ENCODE results near the gene LCN2. TPM values are rescaled to one million over a fixed set of nuclear protein-coding genes. Genes with fewer than 3 reads are reported as not detected.
A peak's percentile ranks its signal among the peaks of the same experiment; 100 is the strongest.

Gene LCN2
- total RNA-seq, 1 donor from 2014 or later, result not detected

DNA sequence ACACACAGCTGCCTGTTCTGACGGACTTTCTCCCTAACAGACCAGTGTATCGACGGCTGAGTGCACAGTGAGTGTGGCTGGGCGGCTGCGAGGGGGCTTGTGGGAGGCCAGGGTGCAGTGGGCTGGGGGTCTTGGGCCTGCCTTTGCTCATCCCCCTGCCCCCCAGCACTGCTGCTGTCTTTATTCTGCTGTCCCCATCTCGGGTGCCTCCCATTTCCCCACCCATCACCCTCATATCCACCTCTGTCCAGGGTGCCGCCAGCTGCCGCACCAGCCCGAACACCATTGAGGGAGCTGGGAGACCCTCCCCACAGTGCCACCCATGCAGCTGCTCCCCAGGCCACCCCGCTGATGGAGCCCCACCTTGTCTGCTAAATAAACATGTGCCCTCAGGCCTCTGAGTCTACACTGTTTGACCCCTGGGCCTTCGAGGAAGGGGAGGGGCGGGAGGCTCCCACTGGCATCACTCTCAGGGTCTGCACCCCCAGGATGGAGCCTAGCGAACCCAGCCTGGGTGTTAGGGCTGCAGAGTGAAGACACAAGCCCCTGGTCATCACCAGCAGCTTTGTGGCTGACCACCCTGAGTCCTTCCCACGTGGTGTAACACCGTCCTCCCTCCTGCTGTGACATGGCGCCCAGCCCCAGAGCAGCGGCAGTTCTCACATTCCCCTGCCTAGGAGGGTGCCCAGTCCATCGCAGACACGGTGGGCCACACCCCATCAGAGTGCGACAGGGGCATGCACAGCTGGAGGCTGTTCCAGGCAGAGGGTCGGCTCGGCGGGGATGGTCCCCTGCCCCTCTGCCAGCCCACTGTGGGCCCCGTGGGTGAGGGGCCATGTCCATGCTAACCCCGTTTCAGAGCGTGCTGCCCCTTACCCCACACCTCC is 4.0 kb downstream of the LCN2 start:
- Histone ChIP-seq H3K27ac (no peak overlapping the region), H3K9me3 (no peaks in the 10 kb centered on the region)
- TF ChIP-seq, protein P1, sequence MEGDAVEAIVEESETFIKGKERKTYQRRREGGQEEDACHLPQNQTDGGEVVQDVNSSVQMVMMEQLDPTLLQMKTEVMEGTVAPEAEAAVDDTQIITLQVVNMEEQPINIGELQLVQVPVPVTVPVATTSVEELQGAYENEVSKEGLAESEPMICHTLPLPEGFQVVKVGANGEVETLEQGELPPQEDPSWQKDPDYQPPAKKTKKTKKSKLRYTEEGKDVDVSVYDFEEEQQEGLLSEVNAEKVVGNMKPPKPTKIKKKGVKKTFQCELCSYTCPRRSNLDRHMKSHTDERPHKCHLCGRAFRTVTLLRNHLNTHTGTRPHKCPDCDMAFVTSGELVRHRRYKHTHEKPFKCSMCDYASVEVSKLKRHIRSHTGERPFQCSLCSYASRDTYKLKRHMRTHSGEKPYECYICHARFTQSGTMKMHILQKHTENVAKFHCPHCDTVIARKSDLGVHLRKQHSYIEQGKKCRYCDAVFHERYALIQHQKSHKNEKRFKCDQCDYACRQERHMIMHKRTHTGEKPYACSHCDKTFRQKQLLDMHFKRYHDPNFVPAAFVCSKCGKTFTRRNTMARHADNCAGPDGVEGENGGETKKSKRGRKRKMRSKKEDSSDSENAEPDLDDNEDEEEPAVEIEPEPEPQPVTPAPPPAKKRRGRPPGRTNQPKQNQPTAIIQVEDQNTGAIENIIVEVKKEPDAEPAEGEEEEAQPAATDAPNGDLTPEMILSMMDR (IDR thresholded peaks at IDR 0.05), result no peak

DNA sequence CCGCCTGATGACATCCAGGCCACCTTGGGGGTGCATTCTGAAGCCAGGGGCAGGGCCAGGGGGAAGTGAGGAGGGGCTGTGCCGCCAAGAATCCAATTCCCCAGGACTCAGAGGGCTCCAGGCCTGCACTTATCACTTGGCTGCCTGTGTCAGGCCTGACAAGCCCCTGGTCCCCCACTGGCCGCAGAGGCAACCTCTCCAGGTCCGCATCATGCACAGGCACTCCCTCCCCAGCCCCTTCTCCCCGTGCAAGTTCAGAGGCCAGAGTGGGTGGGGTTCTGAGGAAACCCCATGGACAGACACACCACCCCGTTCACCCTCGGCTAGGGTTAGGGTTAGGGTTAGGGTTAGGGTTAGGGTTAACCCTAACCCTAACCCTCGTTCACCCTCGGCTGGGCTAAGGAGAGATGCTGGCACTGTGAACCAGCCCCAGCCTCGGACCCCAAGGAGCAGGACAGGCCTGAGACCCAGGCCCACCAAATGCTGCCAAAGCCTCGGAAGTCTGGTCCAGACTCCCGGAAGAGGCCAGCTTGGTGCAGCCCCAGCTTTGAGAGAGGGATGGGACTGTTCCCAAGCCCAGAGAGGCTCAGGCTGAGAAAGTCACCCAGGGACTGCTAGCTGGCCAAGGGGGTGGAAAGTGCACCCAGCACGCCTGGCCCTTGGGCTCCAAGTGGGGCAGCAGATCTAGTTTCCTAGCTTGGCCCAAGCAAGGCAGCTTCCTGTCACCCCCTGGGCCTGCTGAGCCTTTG is 4.9 kb downstream of the LCN2 start:
- H3K4me1 ChIP-seq, result no peaks in the 10 kb centered on the region
- no peaks in the 10 kb centered on the region for H3K36me3 ChIP-seq
- TF ChIP-seq, protein P1 (IDR thresholded peaks at IDR 0.05), result no peak
- H3K27me3 ChIP-seq, result no peaks in the 10 kb centered on the region
- intact Hi-C loops (cut with DNase I), result no loop called here
- no peaks in the 10 kb centered on the region for H3K9me3 ChIP-seq
- no peak overlapping the region for H3K4me3 ChIP-seq
- no peak overlapping the region for H3K27ac ChIP-seq
- no peak for DNase-seq (ENCODE audit: low spot score in 2 of 2)

More for the DNA sequence above, 4.0 kb downstream of the LCN2 start:
- H3K36me3 ChIP-seq, result no peaks in the 10 kb centered on the region
- intact Hi-C loops (cut with DNase I), result no loop called here
- H3K4me1 ChIP-seq, result no peaks in the 10 kb centered on the region
- no peak for DNase-seq (ENCODE audit: low spot score in 2 of 2)
- no peaks in the 10 kb centered on the region for H3K27me3 ChIP-seq
- H3K4me3 ChIP-seq, result no peak overlapping the region

DNA sequence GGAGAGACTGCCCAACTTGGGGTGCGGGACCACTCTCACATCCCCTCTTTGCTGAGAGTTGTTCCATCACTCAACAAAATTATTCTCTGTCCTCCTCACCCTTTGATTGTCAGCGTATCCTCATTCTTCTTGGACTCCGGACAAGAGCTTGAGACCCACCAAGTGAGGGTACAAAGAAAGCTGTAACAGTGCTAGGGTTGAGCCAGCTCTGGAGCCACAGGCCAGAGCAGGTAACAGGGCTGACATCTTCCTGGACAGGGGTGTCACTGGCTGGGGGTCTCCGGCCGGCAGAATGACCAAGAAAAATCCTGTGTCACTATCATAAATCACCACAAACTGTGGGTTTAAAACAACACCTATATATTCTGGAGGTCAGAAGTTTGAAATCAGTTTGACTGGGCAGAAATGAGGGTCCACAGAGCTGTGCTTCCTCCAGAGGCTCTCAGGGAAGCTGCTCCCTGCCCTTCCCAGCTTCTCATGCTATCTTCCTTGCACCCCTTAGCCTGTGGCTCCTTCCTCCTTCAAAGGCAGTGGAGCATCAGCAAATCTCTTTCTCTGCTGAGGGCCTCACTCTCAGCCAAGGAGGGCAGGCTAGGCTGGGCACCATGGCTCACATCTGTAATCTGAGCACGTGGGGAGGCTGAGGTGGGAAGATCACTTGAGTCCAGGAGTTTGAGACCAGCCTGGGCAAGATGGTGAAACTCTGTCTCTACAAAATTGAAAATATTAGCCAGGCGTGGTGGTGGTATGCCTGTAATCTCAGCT is 6.7 kb downstream of the LCN2 start:
- H3K27ac ChIP-seq, result no peak overlapping the region
- H3K9me3 ChIP-seq, result no peaks in the 10 kb centered on the region
- no peak for DNase-seq (ENCODE audit: low spot score in 2 of 2)
- H3K36me3 ChIP-seq, result no peaks in the 10 kb centered on the region
- peaks cover 0 to 4% of the 10 kb centered on the region in 2 donors for H3K4me1 ChIP-seq
- intact Hi-C loops (cut with DNase I), result no loop called here
- TF ChIP-seq, protein P1 (IDR thresholded peaks at IDR 0.05), result no peak
- no peaks in the 10 kb centered on the region for H3K27me3 ChIP-seq
- H3K4me3 ChIP-seq, result no peak overlapping the region

DNA sequence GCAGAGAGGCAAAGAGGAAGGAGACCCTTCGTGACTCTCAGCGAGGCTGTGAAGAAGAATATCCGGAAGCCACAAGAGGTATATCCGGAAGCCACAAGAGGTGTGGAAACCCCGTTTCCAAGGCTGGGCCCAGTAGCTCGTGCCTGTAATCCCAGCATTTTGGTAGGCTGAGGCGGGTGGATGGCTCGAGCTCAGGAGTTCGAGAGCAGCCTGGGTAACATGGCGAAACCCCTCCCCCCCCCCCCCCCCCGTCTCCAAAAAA is 10.2 kb downstream of the LCN2 start:
- peaks cover 0 to 18% of the 10 kb centered on the region in 2 donors for H3K4me1 ChIP-seq
- TF ChIP-seq, protein P1 (IDR thresholded peaks at IDR 0.05), result no peak

DNA sequence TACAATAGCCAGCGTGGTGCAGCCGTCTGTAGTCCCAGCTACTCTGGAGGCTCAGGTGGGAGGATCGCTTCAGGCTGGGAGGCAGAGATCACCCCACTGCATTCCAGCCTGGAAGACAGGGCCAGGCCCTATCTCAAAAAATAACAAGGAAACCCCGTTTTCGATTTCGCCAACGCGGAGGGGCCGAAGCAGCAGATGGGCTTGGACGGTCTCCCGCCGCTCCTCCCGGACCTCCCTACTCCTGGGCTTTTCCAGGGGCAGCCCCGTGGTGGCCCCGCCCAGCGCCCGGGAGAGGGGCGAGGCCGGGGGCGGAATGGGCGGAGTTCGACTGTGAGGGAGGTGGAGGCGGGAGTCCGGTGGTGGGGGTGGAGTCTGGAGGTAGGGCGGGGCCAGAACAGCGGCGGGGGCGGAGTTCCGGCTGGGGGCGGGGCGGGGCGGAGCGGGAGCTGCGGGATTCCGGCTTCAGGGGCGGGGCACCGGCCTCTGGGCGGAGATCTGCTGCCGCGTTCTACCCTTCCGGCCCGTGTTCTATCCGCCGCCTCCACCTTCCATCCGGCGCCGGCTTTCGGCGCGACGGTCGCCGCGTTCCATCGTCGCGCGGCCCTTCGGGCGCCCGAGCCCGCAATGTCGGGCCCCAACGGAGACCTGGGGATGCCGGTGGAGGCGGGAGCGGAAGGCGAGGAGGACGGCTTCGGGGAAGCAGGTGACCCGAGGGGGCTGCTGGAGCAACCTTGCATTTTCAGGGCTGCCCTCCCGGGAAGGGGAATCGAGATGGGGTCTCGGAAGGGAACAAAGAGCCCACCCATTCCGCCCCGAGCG is 10.7 kb downstream of the LCN2 start, which contains the start of gene BBLN:
BBLN (plus strand) TSS at position 482 of the 819 bp plus-strand sequence; CDS start at position 625, 143 bp downstream.
- Histone ChIP-seq H3K27me3 (no peaks in the 10 kb centered on the region), H3K4me1 (peaks cover 0 to 18% of the 10 kb centered on the region in 2 donors), H3K36me3 (peaks cover 13 to 16% of the 10 kb centered on the region in 2 donors), H3K9me3 (no peaks in the 10 kb centered on the region), H3K27ac (peak within 1 kb of the TSS; percentile 59 to 66), H3K4me3 (peak within 1 kb of the TSS; percentile 59 to 90)
- intact Hi-C loops (cut with DNase I), result loop anchor here (1.0 to 2.0 kb wide), 2 partner anchors 32 to 115 kb away; no protein-coding TSS in a partner anchor
- DNase-seq (ENCODE audit: low spot score in 2 of 2), result peak; percentile 63 to 97
- TF ChIP-seq, protein P1 (IDR thresholded peaks at IDR 0.05), result no peak

More for the DNA sequence above, 10.2 kb downstream of the LCN2 start:
- intact Hi-C loops (cut with DNase I), result no loop called here
- Histone ChIP-seq H3K4me3 (peak overlapping the region; percentile 59 to 90), H3K27me3 (no peaks in the 10 kb centered on the region), H3K27ac (peak overlapping the region; percentile 25 to 32), H3K9me3 (no peaks in the 10 kb centered on the region), H3K36me3 (peaks cover 8 to 11% of the 10 kb centered on the region in 2 donors)
- DNase-seq (ENCODE audit: low spot score in 2 of 2), result no peak
